ENCODE data around the gene EGFR.

GRCh38 chr7:55118426-55118825 is 99.6 kb downstream of the EGFR start:
- TF ChIP-seq, protein P1, sequence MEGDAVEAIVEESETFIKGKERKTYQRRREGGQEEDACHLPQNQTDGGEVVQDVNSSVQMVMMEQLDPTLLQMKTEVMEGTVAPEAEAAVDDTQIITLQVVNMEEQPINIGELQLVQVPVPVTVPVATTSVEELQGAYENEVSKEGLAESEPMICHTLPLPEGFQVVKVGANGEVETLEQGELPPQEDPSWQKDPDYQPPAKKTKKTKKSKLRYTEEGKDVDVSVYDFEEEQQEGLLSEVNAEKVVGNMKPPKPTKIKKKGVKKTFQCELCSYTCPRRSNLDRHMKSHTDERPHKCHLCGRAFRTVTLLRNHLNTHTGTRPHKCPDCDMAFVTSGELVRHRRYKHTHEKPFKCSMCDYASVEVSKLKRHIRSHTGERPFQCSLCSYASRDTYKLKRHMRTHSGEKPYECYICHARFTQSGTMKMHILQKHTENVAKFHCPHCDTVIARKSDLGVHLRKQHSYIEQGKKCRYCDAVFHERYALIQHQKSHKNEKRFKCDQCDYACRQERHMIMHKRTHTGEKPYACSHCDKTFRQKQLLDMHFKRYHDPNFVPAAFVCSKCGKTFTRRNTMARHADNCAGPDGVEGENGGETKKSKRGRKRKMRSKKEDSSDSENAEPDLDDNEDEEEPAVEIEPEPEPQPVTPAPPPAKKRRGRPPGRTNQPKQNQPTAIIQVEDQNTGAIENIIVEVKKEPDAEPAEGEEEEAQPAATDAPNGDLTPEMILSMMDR (IDR thresholded peaks at IDR 0.05) = no peak
- TF ChIP-seq POLR2A (IDR thresholded peaks at IDR 0.05) = no peak

All from adrenal gland (tissue), 5 donors.